ENCODE measurements around the gene KCNC3.

KCNC3 gene

DNA sequence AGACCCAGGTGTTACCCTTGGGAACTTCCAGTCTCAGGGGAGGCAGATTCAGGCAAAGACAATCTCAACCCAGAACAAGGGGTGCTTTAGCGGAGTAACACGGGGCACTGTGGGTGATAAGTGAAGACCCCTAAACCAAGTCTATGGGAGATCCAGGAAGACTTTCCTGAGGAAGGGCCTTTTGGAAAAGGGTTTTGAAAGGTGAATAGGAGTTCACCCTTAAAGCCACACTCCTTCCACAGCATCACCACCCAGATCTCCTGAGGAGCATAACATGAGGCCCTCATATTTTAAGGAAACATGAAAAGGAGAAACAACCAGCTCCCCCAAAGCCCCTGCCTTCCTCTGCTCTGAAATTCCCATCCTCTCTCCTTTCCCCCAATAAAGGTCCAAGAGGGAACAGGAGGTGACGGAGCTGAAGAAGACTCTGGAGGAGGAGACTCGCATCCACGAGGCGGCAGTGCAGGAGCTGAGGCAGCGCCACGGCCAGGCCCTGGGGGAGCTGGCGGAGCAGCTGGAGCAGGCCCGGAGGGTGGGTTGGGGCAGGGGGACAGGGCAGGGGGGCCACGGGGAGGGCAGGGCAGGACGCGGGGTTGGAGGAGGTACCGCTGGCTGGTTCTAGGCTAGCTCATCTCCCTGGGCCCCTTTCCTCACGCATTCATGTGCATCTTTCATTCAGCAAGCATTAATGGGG is 52.7 kb downstream of the KCNC3 start:
- DNase-seq (ENCODE audit: low read depth, low spot score), result no peak

GRCh38 chr19:50275577-50276368 is 53.4 kb downstream of the KCNC3 start:
- DNase-seq (ENCODE audit: low read depth, low spot score), result no peak

GRCh38 chr19:50273821-50274220 is 55.4 kb downstream of the KCNC3 start:
- DNase-seq (ENCODE audit: low read depth, low spot score), result no peak

GRCh38 chr19:50272263-50272897 is 56.8 kb downstream of the KCNC3 start:
- no peak for DNase-seq (ENCODE audit: low read depth, low spot score)

- DNase-seq (ENCODE audit: low read depth, low spot score), result no peak
Observed at GRCh38 chr19:50269653-50270052, 59.5 kb downstream of the KCNC3 start.

GRCh38 chr19:50268501-50268900 is 60.7 kb downstream of the KCNC3 start:
- no peak for DNase-seq (ENCODE audit: low read depth, low spot score)

GRCh38 chr19:50268041-50268440 is 61.1 kb downstream of the KCNC3 start:
- DNase-seq (ENCODE audit: low read depth, low spot score), result no peak

- DNase-seq (ENCODE audit: low read depth, low spot score), result no peak
Observed at GRCh38 chr19:50266896-50267295, 62.3 kb downstream of the KCNC3 start.

DNA sequence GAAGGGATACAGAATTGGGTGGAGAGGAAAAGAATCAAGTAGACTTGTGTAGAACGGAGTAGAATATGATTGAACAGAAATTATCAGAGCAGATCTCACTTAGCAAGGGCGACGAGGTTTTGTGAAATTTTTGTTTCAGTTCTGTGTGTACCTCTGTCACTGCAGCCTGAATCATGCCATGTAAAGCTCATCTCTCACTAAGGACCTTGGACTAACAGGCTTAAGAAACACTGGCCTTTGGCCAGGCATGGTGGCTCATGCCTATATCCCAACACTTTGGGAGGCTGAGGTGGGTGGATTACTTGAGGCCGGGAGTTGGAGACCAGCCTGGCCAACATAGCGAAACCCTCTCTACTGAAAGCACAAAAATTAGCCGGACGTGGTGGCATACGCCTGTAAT is 63.1 kb downstream of the KCNC3 start:
- DNase-seq (ENCODE audit: low read depth, low spot score), result no peak

DNA sequence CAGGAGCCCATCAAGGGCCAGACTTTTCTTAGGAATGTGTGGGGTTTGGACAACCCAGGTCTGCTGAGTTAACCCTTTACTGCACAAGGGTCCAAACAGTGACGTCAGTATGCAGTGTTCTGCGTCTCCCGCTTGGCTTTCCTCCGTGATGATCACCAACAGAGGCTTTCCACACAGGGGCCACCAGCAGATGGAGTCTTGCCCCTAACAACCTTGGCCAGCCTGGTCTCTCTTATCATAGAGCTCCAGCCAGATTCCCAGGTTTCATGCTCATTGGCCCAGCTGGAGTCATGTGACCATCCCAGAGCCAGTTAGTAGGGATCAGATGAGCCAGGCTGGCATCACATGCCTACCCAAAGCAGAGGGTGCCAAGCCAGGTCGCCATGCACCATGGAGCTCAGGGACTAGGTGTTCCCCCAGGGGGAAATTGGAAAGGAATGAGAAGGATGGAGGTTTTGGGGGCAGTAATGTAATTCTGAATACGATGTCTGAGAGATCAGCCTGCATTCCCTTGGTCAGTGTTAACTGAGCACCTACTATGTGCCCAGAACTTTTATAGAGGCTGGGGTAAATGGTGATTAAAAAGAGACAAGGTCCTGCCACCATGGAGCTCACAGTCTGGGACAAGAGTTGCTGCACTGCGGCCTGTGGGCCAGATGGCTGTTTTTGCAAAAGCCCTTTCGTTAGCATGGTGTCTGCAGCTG is 64.5 kb downstream of the KCNC3 start:
- no peak for DNase-seq (ENCODE audit: low read depth, low spot score)

DNA sequence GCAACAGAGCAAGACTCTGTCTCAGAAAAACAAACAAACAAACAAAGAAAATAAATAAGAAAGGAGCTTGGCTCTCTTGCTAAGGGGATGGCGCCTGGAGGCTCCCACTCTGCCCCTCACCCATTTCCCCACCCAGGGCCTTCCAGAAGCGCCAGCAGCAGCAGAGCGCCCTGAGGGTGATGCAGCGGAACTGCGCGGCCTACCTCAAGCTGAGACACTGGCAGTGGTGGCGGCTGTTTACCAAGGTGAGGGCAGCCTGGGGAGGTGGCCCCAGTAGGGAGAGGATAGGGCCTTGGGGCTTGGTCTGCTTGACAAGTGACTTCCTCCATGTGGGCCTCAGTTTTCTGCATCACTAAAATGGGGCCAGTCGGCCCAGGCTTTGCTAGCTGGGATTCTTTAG is 66.0 kb downstream of the KCNC3 start:
- no peak for DNase-seq (ENCODE audit: low read depth, low spot score)

All from astrocyte of the hippocampus (primary cell).